ENCODE results near the gene FKBP8. TPM values are rescaled to one million over a fixed set of nuclear protein-coding genes. Genes with fewer than 3 reads are reported as not detected.

The FKBP8 gene
- total RNA-seq, 4 donors from 2014 or later: 139 to 273 (median 205) TPM

- no peak overlapping the region for H3K4me3 ChIP-seq
- no peak overlapping the region for H3K27ac ChIP-seq
- peaks cover 0 to 22% of the 10 kb centered on the region in 2 donors for H3K4me1 ChIP-seq
- DNase-seq: no peak
- TF ChIP-seq POLR2A (IDR thresholded peaks at IDR 0.05): no peak
- TF ChIP-seq CTCF (IDR thresholded peaks at IDR 0.05): no peak
- H3K27me3 ChIP-seq: no peaks in the 10 kb centered on the region
- H3K9me3 ChIP-seq: no peaks in the 10 kb centered on the region
- intact Hi-C loops (cut with DNase I; ENCODE audit: low total_unique reads): no loop called here
- no peaks in the 10 kb centered on the region for H3K36me3 ChIP-seq
These were observed 25.8 kb downstream of the FKBP8 start for GRCh38 chr19:18517606-18518005.

GRCh38 chr19:18515959-18516358, 27.4 kb downstream of the FKBP8 start:
- no peak for DNase-seq
- H3K36me3 ChIP-seq: no peaks in the 10 kb centered on the region
- peaks cover 0 to 22% of the 10 kb centered on the region in 2 donors for H3K4me1 ChIP-seq
- no peaks in the 10 kb centered on the region for H3K9me3 ChIP-seq
- H3K27me3 ChIP-seq: no peaks in the 10 kb centered on the region
- H3K4me3 ChIP-seq: no peak overlapping the region
- intact Hi-C loops (cut with DNase I; ENCODE audit: low total_unique reads): no loop called here
- no peak for TF ChIP-seq POLR2A (IDR thresholded peaks at IDR 0.05)
- peak overlapping the region; percentile 44 to 80 for H3K27ac ChIP-seq

- H3K9me3 ChIP-seq: no peaks in the 10 kb centered on the region
- TF ChIP-seq POLR2A (IDR thresholded peaks at IDR 0.05) (no peak), CTCF (IDR thresholded peaks at IDR 0.05) (no peak)
- peak; percentile 50 to 70 for DNase-seq
- H3K4me1 ChIP-seq: peaks cover 0 to 22% of the 10 kb centered on the region in 2 donors
- H3K4me3 ChIP-seq: no peak overlapping the region
- H3K27ac ChIP-seq: peak overlapping the region; percentile 44 to 80
- no peaks in the 10 kb centered on the region for H3K27me3 ChIP-seq
- no peaks in the 10 kb centered on the region for H3K36me3 ChIP-seq
- intact Hi-C loops (cut with DNase I; ENCODE audit: low total_unique reads): no loop called here
These were observed 28.3 kb downstream of the FKBP8 start for GRCh38 chr19:18514800-18515682.

GRCh38 chr19:18513868-18514267, 29.5 kb downstream of the FKBP8 start:
- no peaks in the 10 kb centered on the region for H3K36me3 ChIP-seq
- TF ChIP-seq CTCF (IDR thresholded peaks at IDR 0.05) (no peak), POLR2A (IDR thresholded peaks at IDR 0.05) (no peak)
- no peak overlapping the region for H3K4me3 ChIP-seq
- no peaks in the 10 kb centered on the region for H3K9me3 ChIP-seq
- H3K27ac ChIP-seq: peak overlapping the region; percentile 44 to 80
- peaks cover 0 to 22% of the 10 kb centered on the region in 2 donors for H3K4me1 ChIP-seq
- DNase-seq: peak; percentile 58 to 66
- intact Hi-C loops (cut with DNase I; ENCODE audit: low total_unique reads): no loop called here
- no peaks in the 10 kb centered on the region for H3K27me3 ChIP-seq

DNA sequence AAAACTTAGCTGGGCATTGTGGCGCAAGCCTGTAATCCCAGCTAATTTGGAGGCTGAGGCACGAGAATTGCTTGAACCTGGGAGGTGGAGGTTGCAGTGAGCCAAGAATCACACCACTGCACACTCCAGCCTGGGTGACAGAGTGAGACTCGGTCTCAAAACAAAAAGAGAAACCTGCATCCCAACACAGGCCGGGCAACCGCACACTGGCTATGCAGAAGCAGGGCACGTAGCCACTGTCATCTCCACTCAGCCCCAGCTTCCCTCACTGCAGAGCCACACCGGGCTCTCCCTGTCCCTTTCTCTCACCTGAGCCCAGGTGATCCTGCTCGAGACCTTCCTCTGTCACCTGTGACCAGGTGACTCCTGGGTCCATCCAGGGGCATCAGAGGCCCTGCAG, 33.2 kb downstream of the FKBP8 start:
- H3K4me3 ChIP-seq: no peak overlapping the region
- H3K9me3 ChIP-seq: no peaks in the 10 kb centered on the region
- H3K27ac ChIP-seq: no peak overlapping the region
- intact Hi-C loops (cut with DNase I; ENCODE audit: low total_unique reads): no loop called here
- peaks cover 0 to 36% of the 10 kb centered on the region in 2 donors for H3K4me1 ChIP-seq
- no peaks in the 10 kb centered on the region for H3K36me3 ChIP-seq
- DNase-seq: no peak
- H3K27me3 ChIP-seq: no peaks in the 10 kb centered on the region
- TF ChIP-seq CTCF (IDR thresholded peaks at IDR 0.05): no peak
- no peak for TF ChIP-seq POLR2A (IDR thresholded peaks at IDR 0.05)
